Spleen (tissue), 7 donors: ENCODE results near the gene RASL11B.

ENCODE experiments used
- CTCF ChIP-seq, 11 experiments: fragments of 200-600 bp in 7 of 11; fragments of 450-650 bp in 4 of 11; sonication (generic) in 4 of 11; IDR thresholded peaks in 8 of 11; conservative IDR thresholded peaks in 3 of 11; 1 replicate in 7 of 11; 2 replicates in 4 of 11; pipeline versions ENCODE4 v1.4.0 to v1.8.0; 2016 to 2021; ENCODE audit warnings: antibody characterized with exemption in 11 of 11, inconsistent platforms in 4 of 11, mild to moderate bottlenecking in 1 of 11
- POLR2A ChIP-seq, 3 donors: fragments of 450-650 bp; IDR thresholded peaks; one replicate each; pipeline ENCODE4 v1.5.1; 2017; ENCODE audit warnings: antibody characterized with exemption in 3 of 3, mild to moderate bottlenecking in 1 of 3
- POLR2AphosphoS5 ChIP-seq, 3 donors: sonication (generic); formaldehyde crosslinking; IDR thresholded peaks; one replicate each; pipeline ENCODE4 v1.5.1; 2017; ENCODE audit warnings: antibody characterized with exemption in 3 of 3
- donor health status: DM: no; HTN: no; CAD: no; lungs with moderate emphysema.
- donor health status: DM: no; HTN: no; CAD: no.
- donor health status: DM: no; HTN: no; CAD: no.

- TF ChIP-seq POLR2AphosphoS5 (IDR thresholded peaks at IDR 0.05) = no peak
- no peak for TF ChIP-seq CTCF (IDR thresholded peaks at IDR 0.05 in 8 of 11, conservative IDR thresholded peaks at IDR 0.05 in 3 of 11)
- no peak for TF ChIP-seq POLR2A (IDR thresholded peaks at IDR 0.05)
Measured at GRCh38 chr4:52904421-52904820, 42.3 kb downstream of the RASL11B start.
